ENCODE results near the gene GGTLC2.
"Not testable (repeated sequence)": the region's sequence is repeated elsewhere in the genome, so short reads cannot be mapped to it uniquely, and the experiment has no call there.

GRCh38 chr22:22651593-22651992 is 7.2 kb downstream of the GGTLC2 start:
- not testable (repeated sequence) for TF ChIP-seq POLR2A, CTCF (IDR thresholded peaks at IDR 0.05)

Data from stomach (tissue), 4 donors.